SK-N-MC (cell line): ENCODE results near the gene KRAS.

ENCODE experiments used
- DNase-seq: peaks from one replicate; pipeline ENCODE4 v3.0.0-alpha.2; 2011; ENCODE audit warnings: low read depth, low spot score
- H3K27ac ChIP-seq: fragments of 200-600 bp; sonication (generic); 2 replicates; pipeline ENCODE4 v1.5.1; 2016; ENCODE audit warnings: mixed run types
- H3K36me3 ChIP-seq: fragments of 200-600 bp; sonication (generic); 2 replicates; pipeline ENCODE4 v1.6.1; 2017; ENCODE audit warnings: antibody characterized with exemption, low read length, mixed read lengths; ENCODE audit not compliant: insufficient read depth
- H3K4me3 ChIP-seq: fragments of 200-600 bp; sonication (generic); 2 replicates; pipeline ENCODE4 v1.5.1; 2016
- H3K9ac ChIP-seq: fragments of 200-600 bp; sonication (generic); 2 replicates; pipeline ENCODE4 v1.8.0; 2017; ENCODE audit warnings: mixed run types, mixed read lengths; ENCODE audit not compliant: insufficient read length
- H3K9me3 ChIP-seq: fragments of 200-600 bp; sonication (generic); 2 replicates; pipeline ENCODE4 v1.6.1; 2017; ENCODE audit warnings: low read depth, mild to moderate bottlenecking, antibody characterized with exemption, low read length, moderate library complexity, mixed read lengths
- EZH2 ChIP-seq: fragments of 200-600 bp; sonication (generic); IDR thresholded peaks from one replicate; pipeline ENCODE4 v1.6.1; 2017; ENCODE audit warnings: antibody characterized with exemption
- FOXP2 ChIP-seq: optimal IDR thresholded peaks from 2 replicates; pipeline ENCODE3; 2011; ENCODE audit warnings: mild to moderate bottlenecking, moderate library complexity; ENCODE audit not compliant: insufficient read depth; ENCODE audit errors: extremely low read length, control extremely low read depth
- POLR2AphosphoS5 ChIP-seq: IDR thresholded peaks from 2 replicates; pipeline ENCODE4 v1.6.1; 2012; ENCODE audit warnings: mild to moderate bottlenecking, low read depth, low read length, borderline replicate concordance

Gene KRAS

GRCh38 chr12:25263594-25263993, 12.9 kb upstream of the KRAS start:
- H3K36me3 ChIP-seq: no peaks in the 10 kb centered on the region
- no peak overlapping the region for H3K27ac ChIP-seq
- DNase-seq: no peak
- no peaks in the 10 kb centered on the region for H3K9me3 ChIP-seq
- H3K4me3 ChIP-seq: no peak overlapping the region
- TF ChIP-seq POLR2AphosphoS5 (no peak), FOXP2 (no peak)
- no peak overlapping the region for H3K9ac ChIP-seq

DNA sequence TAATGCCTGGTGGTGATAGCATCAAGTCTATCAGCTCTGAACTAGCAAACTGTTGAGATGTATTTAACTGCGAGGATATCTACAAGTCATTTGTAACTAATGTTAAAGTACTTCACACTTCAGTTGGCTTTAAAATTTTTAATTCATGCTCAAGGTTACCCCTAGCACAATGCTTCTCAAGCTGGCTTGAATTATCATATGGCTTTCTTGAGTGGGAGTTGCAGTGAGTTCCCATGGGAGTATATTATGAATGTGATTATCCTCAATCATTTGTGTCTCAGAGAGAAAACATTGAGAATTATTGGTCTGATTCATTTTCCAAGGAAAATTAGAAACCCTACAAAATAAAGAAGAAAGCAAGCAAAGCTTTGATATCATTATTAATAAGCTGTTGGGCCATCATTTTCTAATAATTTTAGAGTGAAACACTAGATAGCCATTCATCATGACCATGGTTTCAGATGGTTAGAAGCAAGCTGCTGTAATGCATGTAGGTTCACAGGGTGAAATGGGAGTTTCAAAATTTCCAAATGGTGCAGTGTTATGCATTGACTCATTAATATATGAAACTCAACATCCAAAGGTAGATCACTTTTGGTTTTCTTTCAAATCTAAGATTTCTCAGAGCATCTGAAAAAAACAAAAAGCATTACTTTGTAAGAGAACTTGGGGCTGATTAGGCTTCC, 11.8 kb upstream of the KRAS start:
- H3K9ac ChIP-seq: no peak overlapping the region
- peak; percentile 24 for DNase-seq
- no peaks in the 10 kb centered on the region for H3K9me3 ChIP-seq
- TF ChIP-seq FOXP2 (no peak), POLR2AphosphoS5 (no peak), EZH2 (no peak)
- no peak overlapping the region for H3K4me3 ChIP-seq
- no peaks in the 10 kb centered on the region for H3K36me3 ChIP-seq
- no peak overlapping the region for H3K27ac ChIP-seq

- no peak overlapping the region for H3K4me3 ChIP-seq
- H3K36me3 ChIP-seq: no peaks in the 10 kb centered on the region
- H3K9me3 ChIP-seq: no peaks in the 10 kb centered on the region
- DNase-seq: no peak
- no peak overlapping the region for H3K9ac ChIP-seq
- TF ChIP-seq EZH2: no peak
- TF ChIP-seq POLR2AphosphoS5: no peak
- no peak for TF ChIP-seq FOXP2
- H3K27ac ChIP-seq: no peak overlapping the region
Observed at GRCh38 chr12:25257590-25258324, 7.0 kb upstream of the KRAS start.

DNA sequence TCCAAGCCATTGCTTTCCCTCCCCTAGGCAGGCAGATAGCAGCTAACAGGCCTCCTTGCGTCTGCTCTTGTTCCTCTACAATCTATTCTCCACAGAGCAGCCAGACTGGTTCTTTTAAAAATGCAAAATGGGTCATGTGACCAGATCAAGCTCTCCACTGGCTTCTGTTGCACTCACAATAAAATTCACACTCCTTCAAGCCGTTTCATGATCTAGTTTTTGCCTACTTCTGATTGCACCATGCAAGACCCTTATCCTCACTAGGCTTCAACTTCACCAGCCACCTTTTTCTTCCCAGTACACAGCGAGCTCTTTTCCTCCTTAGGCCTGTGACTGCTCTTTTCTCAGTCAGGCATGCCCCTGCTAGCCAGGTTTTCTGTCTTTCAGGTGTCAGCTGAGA, 6.1 kb upstream of the KRAS start:
- Histone ChIP-seq H3K36me3 (no peaks in the 10 kb centered on the region), H3K4me3 (no peak overlapping the region), H3K9ac (no peak overlapping the region), H3K9me3 (no peaks in the 10 kb centered on the region), H3K27ac (no peak overlapping the region)
- no peak for TF ChIP-seq FOXP2
- TF ChIP-seq POLR2AphosphoS5: no peak
- no peak for TF ChIP-seq EZH2
- no peak for DNase-seq

DNA sequence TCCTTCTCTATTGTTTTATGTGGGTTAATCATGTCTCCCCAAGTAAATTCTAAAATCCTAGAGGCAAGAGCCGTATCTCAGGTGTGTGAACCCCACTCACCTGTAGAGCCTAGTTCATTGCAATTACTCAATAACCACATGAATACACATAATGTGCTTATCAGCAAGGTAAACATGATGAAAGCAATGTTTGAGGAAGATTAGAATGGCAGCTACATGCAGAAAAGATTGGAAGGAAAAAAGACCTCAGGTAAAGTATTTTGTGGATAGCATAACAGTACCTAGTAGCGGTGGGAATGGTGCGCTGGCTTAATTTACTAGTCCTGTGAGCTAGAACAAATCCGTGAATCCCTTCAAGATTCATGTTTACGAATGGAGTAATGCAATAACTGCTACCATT, 5.3 kb upstream of the KRAS start:
- H3K4me3 ChIP-seq: no peak overlapping the region
- H3K9ac ChIP-seq: no peak overlapping the region
- DNase-seq: no peak
- no peak overlapping the region for H3K27ac ChIP-seq
- TF ChIP-seq EZH2: no peak
- no peak for TF ChIP-seq FOXP2
- TF ChIP-seq POLR2AphosphoS5: no peak
- H3K36me3 ChIP-seq: no peaks in the 10 kb centered on the region
- no peaks in the 10 kb centered on the region for H3K9me3 ChIP-seq

- Histone ChIP-seq H3K36me3 (no peaks in the 10 kb centered on the region), H3K9me3 (no peaks in the 10 kb centered on the region), H3K4me3 (no peak overlapping the region), H3K27ac (no peak overlapping the region), H3K9ac (no peak overlapping the region)
- no peak for DNase-seq
- no peak for TF ChIP-seq POLR2AphosphoS5
- no peak for TF ChIP-seq FOXP2
- TF ChIP-seq EZH2: no peak
Observed at GRCh38 chr12:25254271-25254880, 3.6 kb upstream of the KRAS start.

DNA sequence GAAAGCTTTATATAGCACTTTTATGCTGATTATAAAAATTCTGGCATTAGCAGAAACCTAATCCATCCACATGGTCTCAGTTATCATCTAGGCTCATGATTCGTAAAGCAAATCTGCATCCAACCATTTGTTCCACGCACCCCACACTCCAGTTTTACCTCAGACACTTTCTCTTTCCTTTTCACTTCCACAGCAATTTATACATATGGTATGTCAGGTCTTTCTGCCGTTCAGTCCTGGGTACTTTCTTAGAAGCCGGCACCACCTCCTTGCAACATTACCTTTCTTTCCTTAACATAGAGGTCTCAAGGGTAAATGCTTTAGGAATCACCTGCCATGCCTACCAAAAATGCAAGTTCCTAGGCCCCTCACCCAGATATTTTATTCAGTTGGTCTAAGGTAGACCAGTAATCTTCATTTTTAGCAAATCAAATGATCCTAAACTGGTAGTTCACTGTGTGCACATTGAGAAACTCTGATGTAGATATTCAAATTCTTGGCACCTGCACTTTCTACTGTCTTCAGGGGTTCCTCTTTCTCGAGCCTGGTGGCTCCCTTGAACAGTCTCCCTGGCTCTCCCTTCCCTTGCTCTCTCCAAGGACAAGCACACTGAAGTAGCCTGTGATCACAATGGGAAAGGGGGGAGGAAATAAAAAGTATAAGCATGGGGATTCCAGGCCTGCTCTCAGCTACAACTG, 2.8 kb upstream of the KRAS start:
- H3K4me3 ChIP-seq: no peak overlapping the region
- no peak overlapping the region for H3K27ac ChIP-seq
- no peak for TF ChIP-seq FOXP2
- TF ChIP-seq POLR2AphosphoS5: no peak
- no peak for TF ChIP-seq EZH2
- H3K9ac ChIP-seq: no peak overlapping the region
- no peaks in the 10 kb centered on the region for H3K9me3 ChIP-seq
- H3K36me3 ChIP-seq: peaks cover 1% of the 10 kb centered on the region
- DNase-seq: no peak

GRCh38 chr12:25252946-25253345, 2.2 kb upstream of the KRAS start:
- TF ChIP-seq POLR2AphosphoS5: no peak
- TF ChIP-seq FOXP2: no peak
- no peak for TF ChIP-seq EZH2
- DNase-seq: no peak
- Histone ChIP-seq H3K27ac (no peak overlapping the region), H3K9ac (no peak overlapping the region), H3K36me3 (peaks cover 4% of the 10 kb centered on the region), H3K4me3 (no peak overlapping the region), H3K9me3 (no peaks in the 10 kb centered on the region)
